PFSK-1 (cell line): ENCODE results near the gene ACAD8.

Experiments used
- POLR2AphosphoS5 ChIP-seq: IDR thresholded peaks from 2 replicates; pipeline ENCODE4 v1.6.1; 2012; ENCODE audit warnings: low read depth, mild to moderate bottlenecking, control low read depth, low read length, moderate library complexity
- TF ChIP-seq, protein P1 (sequence below), 2 experiments: IDR thresholded peaks; 2 replicates each; pipeline versions ENCODE4 v1.6.1 to v1.8.0; 2011 to 2012; ENCODE audit warnings: low read depth in 2 of 2, low read length in 2 of 2, control low read depth in 1 of 2, inconsistent platforms in 1 of 2, mild to moderate bottlenecking in 1 of 2, moderate library complexity in 1 of 2; ENCODE audit not compliant: insufficient read depth in 1 of 2

DNA sequence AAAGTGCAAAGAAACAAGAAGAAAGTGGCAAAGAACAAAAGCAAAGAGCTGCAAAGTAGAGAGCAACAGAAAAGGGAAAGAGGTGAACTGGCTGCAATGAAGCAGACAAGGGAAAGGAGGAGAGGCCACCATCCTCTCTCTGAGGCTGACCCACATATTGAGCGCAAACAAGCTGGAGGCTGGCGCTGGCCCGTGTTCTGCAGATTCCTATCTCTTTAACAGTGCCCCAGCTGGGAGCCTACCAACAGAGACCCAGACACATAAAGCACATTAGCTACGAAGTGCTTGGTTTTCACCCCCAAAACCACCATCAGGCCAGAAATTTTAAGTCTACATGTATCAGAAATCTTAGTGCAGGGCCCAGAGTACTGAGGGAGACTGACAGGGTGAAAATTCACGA is 47.2 kb upstream of the ACAD8 start:
- TF ChIP-seq, protein P1, sequence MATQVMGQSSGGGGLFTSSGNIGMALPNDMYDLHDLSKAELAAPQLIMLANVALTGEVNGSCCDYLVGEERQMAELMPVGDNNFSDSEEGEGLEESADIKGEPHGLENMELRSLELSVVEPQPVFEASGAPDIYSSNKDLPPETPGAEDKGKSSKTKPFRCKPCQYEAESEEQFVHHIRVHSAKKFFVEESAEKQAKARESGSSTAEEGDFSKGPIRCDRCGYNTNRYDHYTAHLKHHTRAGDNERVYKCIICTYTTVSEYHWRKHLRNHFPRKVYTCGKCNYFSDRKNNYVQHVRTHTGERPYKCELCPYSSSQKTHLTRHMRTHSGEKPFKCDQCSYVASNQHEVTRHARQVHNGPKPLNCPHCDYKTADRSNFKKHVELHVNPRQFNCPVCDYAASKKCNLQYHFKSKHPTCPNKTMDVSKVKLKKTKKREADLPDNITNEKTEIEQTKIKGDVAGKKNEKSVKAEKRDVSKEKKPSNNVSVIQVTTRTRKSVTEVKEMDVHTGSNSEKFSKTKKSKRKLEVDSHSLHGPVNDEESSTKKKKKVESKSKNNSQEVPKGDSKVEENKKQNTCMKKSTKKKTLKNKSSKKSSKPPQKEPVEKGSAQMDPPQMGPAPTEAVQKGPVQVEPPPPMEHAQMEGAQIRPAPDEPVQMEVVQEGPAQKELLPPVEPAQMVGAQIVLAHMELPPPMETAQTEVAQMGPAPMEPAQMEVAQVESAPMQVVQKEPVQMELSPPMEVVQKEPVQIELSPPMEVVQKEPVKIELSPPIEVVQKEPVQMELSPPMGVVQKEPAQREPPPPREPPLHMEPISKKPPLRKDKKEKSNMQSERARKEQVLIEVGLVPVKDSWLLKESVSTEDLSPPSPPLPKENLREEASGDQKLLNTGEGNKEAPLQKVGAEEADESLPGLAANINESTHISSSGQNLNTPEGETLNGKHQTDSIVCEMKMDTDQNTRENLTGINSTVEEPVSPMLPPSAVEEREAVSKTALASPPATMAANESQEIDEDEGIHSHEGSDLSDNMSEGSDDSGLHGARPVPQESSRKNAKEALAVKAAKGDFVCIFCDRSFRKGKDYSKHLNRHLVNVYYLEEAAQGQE (IDR thresholded peaks at IDR 0.05; ENCODE audit: insufficient read depth in 1 of 2, low read depth in 2 of 2, low read length in 2 of 2): no peak
- no peak for TF ChIP-seq POLR2AphosphoS5
